ENCODE measurements around the gene FBXL15. TPM values are rescaled to one million over a fixed set of nuclear protein-coding genes. Genes with fewer than 3 reads are reported as not detected.

Gene FBXL15
- total RNA-seq, 4 donors from 2014 or later: 36.9 to 57.8 (median 44.8) TPM

- DNase-seq: no peak
- peaks cover 0 to 6% (median 3%) of the 10 kb centered on the region in 4 donors for H3K4me1 ChIP-seq
- no peak for TF ChIP-seq CTCF (IDR thresholded peaks at IDR 0.05)
- TF ChIP-seq POLR2A (IDR thresholded peaks at IDR 0.05): no peak
- H3K27ac ChIP-seq: no peak overlapping the region
- no peaks in the 10 kb centered on the region for H3K27me3 ChIP-seq
- H3K4me3 ChIP-seq: no peak overlapping the region
- H3K36me3 ChIP-seq: no peaks in the 10 kb centered on the region
- no peaks in the 10 kb centered on the region for H3K9me3 ChIP-seq
These were observed 30.7 kb upstream of the FBXL15 start for GRCh38 chr10:102389894-102390293.

- no peaks in the 10 kb centered on the region for H3K27me3 ChIP-seq
- H3K27ac ChIP-seq: no peak overlapping the region
- H3K4me1 ChIP-seq: peaks cover 0 to 21% (median 15%) of the 10 kb centered on the region in 4 donors
- no peaks in the 10 kb centered on the region for H3K36me3 ChIP-seq
- H3K4me3 ChIP-seq: no peak overlapping the region
- TF ChIP-seq CTCF (IDR thresholded peaks at IDR 0.05): no peak
- no peak for TF ChIP-seq POLR2A (IDR thresholded peaks at IDR 0.05)
- no peak for DNase-seq
- H3K9me3 ChIP-seq: no peaks in the 10 kb centered on the region
These were observed 28.3 kb upstream of the FBXL15 start for GRCh38 chr10:102392306-102392705.

- Histone ChIP-seq H3K4me3 (peak overlapping the region; percentile 68 to 79 (median 69)), H3K27me3 (no peaks in the 10 kb centered on the region), H3K4me1 (peaks cover 0 to 28% (median 17%) of the 10 kb centered on the region in 4 donors), H3K9me3 (no peaks in the 10 kb centered on the region), H3K36me3 (no peaks in the 10 kb centered on the region), H3K27ac (peak overlapping the region; percentile 95 to 97 (median 96))
- no peak for DNase-seq
- no peak for TF ChIP-seq POLR2A (IDR thresholded peaks at IDR 0.05)
- peak in 1 of 6 experiments; percentile 96 for TF ChIP-seq CTCF (IDR thresholded peaks at IDR 0.05)
These were observed 27.1 kb upstream of the FBXL15 start for GRCh38 chr10:102393411-102394078.

- no peaks in the 10 kb centered on the region for H3K9me3 ChIP-seq
- H3K27ac ChIP-seq: peak overlapping the region; percentile 95 to 97 (median 96)
- peak overlapping the region; percentile 68 to 79 (median 69) for H3K4me3 ChIP-seq
- H3K4me1 ChIP-seq: peaks cover 0 to 35% (median 23%) of the 10 kb centered on the region in 4 donors
- H3K36me3 ChIP-seq: no peaks in the 10 kb centered on the region
- peak; percentile 95 to 98 (median 96) for DNase-seq
- H3K27me3 ChIP-seq: no peaks in the 10 kb centered on the region
- TF ChIP-seq POLR2A (IDR thresholded peaks at IDR 0.05): peak; percentile 51 to 85
- peak in 5 of 6 experiments; percentile 95 to 98 (median 96) for TF ChIP-seq CTCF (IDR thresholded peaks at IDR 0.05)
These were observed 26.4 kb upstream of the FBXL15 start for GRCh38 chr10:102394079-102394800.

GRCh38 chr10:102394801-102395399 lies 25.7 kb upstream of the FBXL15 start:
- TF ChIP-seq CTCF (IDR thresholded peaks at IDR 0.05) (no peak), POLR2A (IDR thresholded peaks at IDR 0.05) (peak in 1 of 2 donors; percentile 2)
- H3K27me3 ChIP-seq: no peaks in the 10 kb centered on the region
- DNase-seq: peak in 1 of 3 donors; percentile 52
- H3K4me3 ChIP-seq: peak overlapping the region; percentile 68 to 79 (median 69)
- H3K27ac ChIP-seq: peak overlapping the region; percentile 95 to 97 (median 96)
- peaks cover 0 to 40% (median 25%) of the 10 kb centered on the region in 4 donors for H3K4me1 ChIP-seq
- no peaks in the 10 kb centered on the region for H3K36me3 ChIP-seq
- H3K9me3 ChIP-seq: no peaks in the 10 kb centered on the region

Measured in Peyer's patch (tissue), 4 donors.